GOT3 (cell line): ENCODE data around the gene CCL4.
"Not testable (repeated sequence)": the region's sequence is repeated elsewhere in the genome, so short reads cannot be mapped to it uniquely, and the experiment has no call there.

Source experiments
- DNase-seq: peaks from one replicate; lab custom pipeline; 2025; ENCODE audit warnings: mixed read lengths; lab: John Stamatoyannopoulos, UW

The CCL4 gene

GRCh38 chr17:36117505-36118382 is 14.1 kb downstream of the CCL4 start:
- DNase-seq = no peak

- DNase-seq = no peak
Measured at GRCh38 chr17:36118477-36119353, 15.1 kb downstream of the CCL4 start.

- DNase-seq = no peak
Measured at GRCh38 chr17:36120221-36120620, 16.6 kb downstream of the CCL4 start.

- not testable (repeated sequence) for DNase-seq
Measured at GRCh38 chr17:36121099-36121498, 17.5 kb downstream of the CCL4 start.

GRCh38 chr17:36123431-36123830 is 19.8 kb downstream of the CCL4 start:
- DNase-seq = no peak

GRCh38 chr17:36124879-36125824 is 21.5 kb downstream of the CCL4 start:
- no peak for DNase-seq

- no peak for DNase-seq
Measured at GRCh38 chr17:36127199-36127893, 23.7 kb downstream of the CCL4 start.

GRCh38 chr17:36127911-36128310 is 24.3 kb downstream of the CCL4 start:
- no peak for DNase-seq

GRCh38 chr17:36128411-36128978 is 24.9 kb downstream of the CCL4 start:
- no peak for DNase-seq

GRCh38 chr17:36129616-36130015 is 26.0 kb downstream of the CCL4 start:
- no peak for DNase-seq

GRCh38 chr17:36130346-36130745 is 26.7 kb downstream of the CCL4 start:
- DNase-seq = no peak

- no peak for DNase-seq
Measured at GRCh38 chr17:36131421-36131820, 27.8 kb downstream of the CCL4 start.

GRCh38 chr17:36131931-36132330 is 28.3 kb downstream of the CCL4 start:
- no peak for DNase-seq

GRCh38 chr17:36132421-36132831 is 28.8 kb downstream of the CCL4 start:
- no peak for DNase-seq

GRCh38 chr17:36133602-36134236 is 30.1 kb downstream of the CCL4 start:
- no peak for DNase-seq

GRCh38 chr17:36135465-36135864 is 31.8 kb downstream of the CCL4 start:
- no peak for DNase-seq

GRCh38 chr17:36136036-36136435 is 32.4 kb downstream of the CCL4 start:
- DNase-seq = no peak

- DNase-seq = no peak
Measured at GRCh38 chr17:36136439-36136838, 32.8 kb downstream of the CCL4 start.

- DNase-seq = no peak
Measured at GRCh38 chr17:36142235-36142634, 38.6 kb downstream of the CCL4 start.

- DNase-seq = no peak
Measured at GRCh38 chr17:36142806-36143205, 39.2 kb downstream of the CCL4 start.
